ENCODE data around the gene SYNM.
A peak's percentile ranks its signal among the peaks of the same experiment; 100 is the strongest.

Gene SYNM

GRCh38 chr15:99123713-99124451, 19.0 kb downstream of the SYNM start:
- peak; percentile 50 to 78 (median 74) for DNase-seq

- no peak for DNase-seq
Measured at GRCh38 chr15:99124641-99125040, 19.8 kb downstream of the SYNM start.

GRCh38 chr15:99125061-99125891, 20.4 kb downstream of the SYNM start:
- no peak for DNase-seq

- DNase-seq, result no peak
Measured at GRCh38 chr15:99126131-99126588, 21.3 kb downstream of the SYNM start.

- DNase-seq, result no peak
Measured at GRCh38 chr15:99126930-99127329, 22.1 kb downstream of the SYNM start.

- DNase-seq, result no peak
Measured at GRCh38 chr15:99127773-99128172, 22.9 kb downstream of the SYNM start.

GRCh38 chr15:99128411-99128810, 23.5 kb downstream of the SYNM start:
- DNase-seq, result no peak

- DNase-seq, result no peak
Measured at GRCh38 chr15:99129644-99130043, 24.8 kb downstream of the SYNM start.

- no peak for DNase-seq
Measured at GRCh38 chr15:99130314-99130713, 25.4 kb downstream of the SYNM start.

GRCh38 chr15:99130765-99131440, 26.0 kb downstream of the SYNM start:
- no peak for DNase-seq

- DNase-seq, result no peak
Measured at GRCh38 chr15:99131441-99132023, 26.7 kb downstream of the SYNM start.

- no peak for DNase-seq
Measured at GRCh38 chr15:99132122-99132521, 27.2 kb downstream of the SYNM start.

GRCh38 chr15:99132634-99133287, 27.9 kb downstream of the SYNM start:
- peak in 1 of 3 experiments; percentile 27 for DNase-seq

- no peak for DNase-seq
Measured at GRCh38 chr15:99134317-99134821, 29.5 kb downstream of the SYNM start.

GRCh38 chr15:99135194-99135593, 30.3 kb downstream of the SYNM start:
- DNase-seq, result peak in 1 of 3 experiments; percentile 27

- peak; percentile 78 to 97 (median 92) for DNase-seq
Measured at GRCh38 chr15:99137111-99137546, 32.2 kb downstream of the SYNM start.

- no peak for DNase-seq
Measured at GRCh38 chr15:99137877-99138276, 33.0 kb downstream of the SYNM start.

GRCh38 chr15:99138491-99138982, 33.7 kb downstream of the SYNM start:
- no peak for DNase-seq

GRCh38 chr15:99139276-99139675, 34.4 kb downstream of the SYNM start:
- no peak for DNase-seq

- DNase-seq, result no peak
Measured at GRCh38 chr15:99140590-99140989, 35.7 kb downstream of the SYNM start.

GRCh38 chr15:99141943-99142342, 37.1 kb downstream of the SYNM start:
- no peak for DNase-seq

- DNase-seq, result peak in 1 of 3 experiments; percentile 51
Measured at GRCh38 chr15:99142562-99142961, 37.7 kb downstream of the SYNM start.

Measured in NCI-H1417 (cell line).